Vagina (tissue), 2 donors: ENCODE data around the gene HBP1.

Experiments
- CTCF ChIP-seq, 3 experiments: fragments of 450-650 bp in 2 of 3; fragments of 200-600 bp in 1 of 3; sonication (generic) in 1 of 3; IDR thresholded peaks; one replicate each; pipeline ENCODE4 v1.5.1; 2017 to 2019; ENCODE audit warnings: antibody characterized with exemption in 3 of 3, mild to moderate bottlenecking in 2 of 3, moderate library complexity in 2 of 3
- POLR2A ChIP-seq, 2 donors: fragments of 450-650 bp; IDR thresholded peaks; one replicate each; pipeline ENCODE4 v1.6.1; 2017; ENCODE audit warnings: antibody characterized with exemption in 2 of 2, mild to moderate bottlenecking in 2 of 2, moderate library complexity in 2 of 2

GRCh38 chr7:107151538-107151937, 17.3 kb upstream of the HBP1 start:
- TF ChIP-seq CTCF (IDR thresholded peaks at IDR 0.05) (no peak), POLR2A (IDR thresholded peaks at IDR 0.05) (no peak)
